GM12891 (cell line): Measurements from ENCODE around the gene CDC25C.

ENCODE experiments used
- POLR2A ChIP-seq: IDR thresholded peaks from 2 replicates; pipeline ENCODE4 v1.6.1; 2011; ENCODE audit warnings: low read depth, low read length, control low read depth
- POLR2AphosphoS5 ChIP-seq: IDR thresholded peaks from 2 replicates; pipeline ENCODE4 v1.6.1; 2011; ENCODE audit warnings: low read depth, low read length, control low read depth

DNA sequence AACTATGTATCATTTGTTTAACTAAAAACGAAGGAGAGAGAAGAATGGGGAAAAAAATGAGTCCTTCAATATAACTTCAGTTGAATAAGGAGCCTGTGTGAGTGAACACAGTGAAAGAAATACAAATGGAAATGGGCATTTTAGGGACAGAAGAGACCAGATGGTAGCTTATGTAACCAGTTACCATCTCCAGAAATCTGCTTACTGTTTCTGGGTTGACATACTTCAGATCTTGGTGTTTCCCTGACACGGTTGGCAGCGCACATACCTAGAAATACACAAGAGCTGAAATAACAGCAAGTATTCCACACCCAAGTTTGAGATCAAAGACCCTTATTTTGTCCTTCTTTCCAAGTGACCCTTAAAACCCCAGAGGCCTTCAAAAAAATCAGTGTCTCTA is 42.3 kb downstream of the CDC25C start:
- TF ChIP-seq POLR2A (no peak), POLR2AphosphoS5 (no peak)
